Measurements from ENCODE around the gene GABRA4.

The GABRA4 gene

GRCh38 chr4:46922205-46922604, 71.2 kb downstream of the GABRA4 start:
- TF ChIP-seq CTCF (IDR thresholded peaks at IDR 0.05; ENCODE audit: low read depth, low read length) = no peak
- DNase-seq (ENCODE audit: low read depth in 2 of 2) = no peak
- no peak overlapping the region for H3K4me3 ChIP-seq (replicated peaks in 1 of 2; ENCODE audit: low read depth in 2 of 2, low read length in 2 of 2)

- DNase-seq (ENCODE audit: low read depth in 2 of 2) = no peak
- no peak within 1 kb of the TSS for H3K4me3 ChIP-seq (replicated peaks in 1 of 2; ENCODE audit: low read depth in 2 of 2, low read length in 2 of 2)
- TF ChIP-seq CTCF (IDR thresholded peaks at IDR 0.05; ENCODE audit: low read depth, low read length) = no peak
These were observed 84.3 kb downstream of the GABRA4 start, which contains the start of gene COX7B2 for GRCh38 chr4:46909078-46909477. Gene COX7B2, minus strand, starts transcription at chr4:46909245. Its CDS starts 174,053 bp downstream, at chr4:46735192.

GRCh38 chr4:46908148-46908547, 85.2 kb downstream of the GABRA4 start:
- DNase-seq (ENCODE audit: low read depth in 2 of 2) = no peak
- no peak overlapping the region for H3K4me3 ChIP-seq (replicated peaks in 1 of 2; ENCODE audit: low read depth in 2 of 2, low read length in 2 of 2)
- no peak for TF ChIP-seq CTCF (IDR thresholded peaks at IDR 0.05; ENCODE audit: low read depth, low read length)

GRCh38 chr4:46900082-46900481, 93.3 kb downstream of the GABRA4 start:
- H3K4me3 ChIP-seq (replicated peaks in 1 of 2; ENCODE audit: low read depth in 2 of 2, low read length in 2 of 2) = no peak overlapping the region
- no peak for TF ChIP-seq CTCF (IDR thresholded peaks at IDR 0.05; ENCODE audit: low read depth, low read length)
- DNase-seq (ENCODE audit: low read depth in 2 of 2) = no peak

GRCh38 chr4:46894826-46895225, 98.6 kb downstream of the GABRA4 start:
- no peak for DNase-seq (ENCODE audit: low read depth in 2 of 2)
- no peak overlapping the region for H3K4me3 ChIP-seq (replicated peaks in 1 of 2; ENCODE audit: low read depth in 2 of 2, low read length in 2 of 2)
- no peak for TF ChIP-seq CTCF (IDR thresholded peaks at IDR 0.05; ENCODE audit: low read depth, low read length)

- DNase-seq (ENCODE audit: low read depth in 2 of 2) = no peak
- H3K4me3 ChIP-seq (replicated peaks in 1 of 2; ENCODE audit: low read depth in 2 of 2, low read length in 2 of 2) = no peak overlapping the region
- no peak for TF ChIP-seq CTCF (IDR thresholded peaks at IDR 0.05; ENCODE audit: low read depth, low read length)
These were observed 103.3 kb downstream of the GABRA4 start for GRCh38 chr4:46890056-46890455.

GRCh38 chr4:46889410-46889809, 104.0 kb downstream of the GABRA4 start:
- TF ChIP-seq CTCF (IDR thresholded peaks at IDR 0.05; ENCODE audit: low read depth, low read length) = no peak
- no peak for DNase-seq (ENCODE audit: low read depth in 2 of 2)
- H3K4me3 ChIP-seq (replicated peaks in 1 of 2; ENCODE audit: low read depth in 2 of 2, low read length in 2 of 2) = no peak overlapping the region
